K562 (cell line): ENCODE measurements around the gene EPS8L1. TPM values are rescaled to one million over a fixed set of nuclear protein-coding genes. Genes with fewer than 3 reads are reported as not detected.

Experiments used
- BCL6 ChIP-seq: fragments of 250-450 bp; sonication (Bioruptor Pico); IDR thresholded peaks from 2 replicates; pipeline ENCODE4 v1.4.0; 2020
- BRD9 ChIP-seq: fragments of 450-650 bp; IDR thresholded peaks from 2 replicates; pipeline ENCODE4 v1.6.1; 2018; ENCODE audit warnings: low read depth; ENCODE audit not compliant: partially characterized antibody
- DACH1 ChIP-seq: fragments of 450-650 bp; IDR thresholded peaks from 2 replicates; pipeline ENCODE4 v1.6.1; 2018; ENCODE audit not compliant: partially characterized antibody
- E2F3 ChIP-seq: fragments of 250-450 bp; sonication (Bioruptor Pico); IDR thresholded peaks from 2 replicates; pipeline ENCODE4 v1.4.0; 2020; ENCODE audit warnings: mild to moderate bottlenecking
- NONO ChIP-seq, 2 experiments: fragments of 200-400 bp in 1 of 2; fragments of 450-650 bp in 1 of 2; formaldehyde crosslinking in 1 of 2; IDR thresholded peaks; 2 replicates each; pipeline ENCODE4 v1.6.1; 2017; ENCODE audit warnings: low read depth in 2 of 2, mild to moderate bottlenecking in 2 of 2, moderate library complexity in 2 of 2, low read length in 1 of 2
- NUFIP1 ChIP-seq: fragments of 450-650 bp; IDR thresholded peaks from 2 replicates; pipeline ENCODE4 v1.6.1; 2018; ENCODE audit not compliant: partially characterized antibody
- POLR3A ChIP-seq: IDR thresholded peaks from 2 replicates; pipeline ENCODE4 v1.6.1; 2011; ENCODE audit warnings: borderline replicate concordance, mild to moderate bottlenecking, moderate library complexity; ENCODE audit not compliant: insufficient read length, insufficient read depth; ENCODE audit errors: extremely low read depth
- TAF15 ChIP-seq: fragments of 200-400 bp; formaldehyde crosslinking; IDR thresholded peaks from 2 replicates; pipeline ENCODE4 v1.6.1; 2017; ENCODE audit warnings: mild to moderate bottlenecking, low read depth, low read length, moderate library complexity
- ZNF354B ChIP-seq: fragments of 250-450 bp; sonication (Bioruptor Pico); IDR thresholded peaks from 2 replicates; pipeline ENCODE4 v1.4.0; 2020
- polyA plus RNA-seq, 8 experiments: library from polyadenylated mRNA; depleted of rRNA in 4 of 8; stranded (reverse) in 5 of 8; unstranded in 3 of 8; fragments of >200 nt; fragmentation: Nextera tagmentation in 2 of 8; fragmentation: Illumina TruSeq in 1 of 8; extraction: Ambion mirVana in 2 of 8; extraction: Trizol in 1 of 8; gene quantifications; 2 replicates each; pipeline versions ENCODE4 v1.2.1 to v1.2.3, GENCODE V29; 2011 to 2014; ENCODE audit warnings: inconsistent platforms in 1 of 8, missing spikeins in 1 of 8
- total RNA-seq, 7 experiments: library from RNA; depleted of rRNA in 6 of 7; stranded (reverse); fragments of >200 nt in 6 of 7; fragmentation: Illumina TruSeq in 2 of 7; extraction: Trizol in 2 of 7; gene quantifications; 2 replicates each; pipeline versions ENCODE4 v1.2.1 to v1.2.3, GENCODE V29; 2011 to 2021; ENCODE audit warnings: low replicate concordance in 1 of 7
- TF ChIP-seq, protein P1 (sequence below): fragments of 250-450 bp; sonication (Bioruptor Pico); IDR thresholded peaks from 2 replicates; pipeline ENCODE4 v1.4.0; 2020; ENCODE audit warnings: mild to moderate bottlenecking
- TF ChIP-seq, protein P2 (sequence below): sonication (generic); formaldehyde crosslinking; IDR thresholded peaks from 2 replicates; pipeline ENCODE4 v1.4.0; 2020; ENCODE audit warnings: mild to moderate bottlenecking, missing genetic modification reagents
- TF ChIP-seq, protein P3 (sequence below): sonication (generic); formaldehyde crosslinking; IDR thresholded peaks from 2 replicates; pipeline ENCODE4 v1.8.1; 2023; ENCODE audit warnings: mild to moderate bottlenecking, missing genetic modification reagents
- TF ChIP-seq, protein P4 (sequence below): sonication (generic); formaldehyde crosslinking; IDR thresholded peaks from 2 replicates; pipeline ENCODE4 v1.8.0; 2023; ENCODE audit warnings: mild to moderate bottlenecking, missing genetic modification reagents
- TF ChIP-seq, protein P5 (sequence below): fragments of 250-450 bp; sonication (Bioruptor Pico); IDR thresholded peaks from 2 replicates; pipeline ENCODE4 v1.4.0; 2020
- TF ChIP-seq, protein P6 (sequence below): fragments of 450-650 bp; IDR thresholded peaks from 2 replicates; pipeline ENCODE4 v1.6.1; 2016; ENCODE audit warnings: low read depth, mild to moderate bottlenecking, moderate library complexity

EPS8L1 gene
- total and polyA plus RNA-seq, 9 of the 15 experiments (the other 6 are each of a cell fraction or from before 2014, with no cell fraction given) = 0.35 to 22.1 (median 11.9) TPM

DNA sequence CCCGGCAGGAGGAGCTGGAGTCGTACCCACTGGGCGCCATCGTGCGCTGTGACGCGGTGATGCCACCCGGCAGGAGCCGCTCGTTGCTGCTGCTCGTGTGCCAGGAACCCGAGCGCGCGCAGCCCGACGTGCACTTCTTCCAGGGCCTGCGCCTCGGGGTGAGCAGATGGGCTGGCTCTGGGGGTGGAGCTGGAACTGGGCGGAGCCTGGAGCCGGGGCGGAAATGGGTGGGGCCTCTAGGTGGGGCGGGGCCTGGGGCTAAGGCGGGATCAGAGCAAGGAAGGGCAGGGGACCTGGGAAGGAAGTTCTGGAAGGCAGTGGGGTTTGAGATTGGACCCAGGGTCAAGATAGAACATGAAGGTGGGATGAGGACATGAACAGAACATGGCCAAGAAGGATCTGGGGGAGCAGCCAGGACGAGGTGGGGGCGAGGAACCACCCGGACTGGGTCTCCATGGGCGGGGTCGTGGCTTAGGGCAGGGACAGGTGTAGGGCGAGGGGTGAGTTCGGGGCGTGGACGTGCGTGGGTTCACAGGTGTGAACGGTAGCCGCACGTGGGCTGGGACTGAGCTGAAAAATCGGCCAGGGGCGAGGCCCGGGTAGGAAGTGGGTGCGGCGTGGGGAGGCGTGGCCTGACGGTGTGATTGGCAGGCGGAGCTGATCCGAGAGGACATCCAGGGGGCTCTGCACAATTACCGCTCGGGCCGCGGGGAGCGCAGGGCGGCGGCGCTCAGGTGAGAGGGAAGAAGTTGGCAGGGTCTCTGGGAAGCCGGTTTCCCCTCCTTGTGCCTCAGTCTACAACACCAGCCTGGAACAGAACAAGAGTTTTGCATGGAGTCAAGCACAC, 4.7 kb downstream of the EPS8L1 start (continued):
- TF ChIP-seq NUFIP1 (no peak), NONO (IDR thresholded peaks at IDR 0.05; ENCODE audit: low read depth in 2 of 2, low read length in 1 of 2) (no peak), DACH1 (no peak), ZNF354B (CRISPR knock-in tag) (no peak), TAF15 (no peak), BCL6 (CRISPR knock-in tag) (no peak), E2F3 (CRISPR knock-in tag) (no peak), POLR3A (no peak), BRD9 (peak; percentile 87)
- TF ChIP-seq, protein P1, sequence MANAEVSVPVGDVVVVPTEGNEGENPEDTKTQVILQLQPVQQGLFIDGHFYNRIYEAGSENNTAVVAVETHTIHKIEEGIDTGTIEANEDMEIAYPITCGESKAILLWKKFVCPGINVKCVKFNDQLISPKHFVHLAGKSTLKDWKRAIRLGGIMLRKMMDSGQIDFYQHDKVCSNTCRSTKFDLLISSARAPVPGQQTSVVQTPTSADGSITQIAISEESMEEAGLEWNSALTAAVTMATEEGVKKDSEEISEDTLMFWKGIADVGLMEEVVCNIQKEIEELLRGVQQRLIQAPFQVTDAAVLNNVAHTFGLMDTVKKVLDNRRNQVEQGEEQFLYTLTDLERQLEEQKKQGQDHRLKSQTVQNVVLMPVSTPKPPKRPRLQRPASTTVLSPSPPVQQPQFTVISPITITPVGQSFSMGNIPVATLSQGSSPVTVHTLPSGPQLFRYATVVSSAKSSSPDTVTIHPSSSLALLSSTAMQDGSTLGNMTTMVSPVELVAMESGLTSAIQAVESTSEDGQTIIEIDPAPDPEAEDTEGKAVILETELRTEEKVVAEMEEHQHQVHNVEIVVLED (CRISPR knock-in tag) = no peak
- TF ChIP-seq, protein P2, sequence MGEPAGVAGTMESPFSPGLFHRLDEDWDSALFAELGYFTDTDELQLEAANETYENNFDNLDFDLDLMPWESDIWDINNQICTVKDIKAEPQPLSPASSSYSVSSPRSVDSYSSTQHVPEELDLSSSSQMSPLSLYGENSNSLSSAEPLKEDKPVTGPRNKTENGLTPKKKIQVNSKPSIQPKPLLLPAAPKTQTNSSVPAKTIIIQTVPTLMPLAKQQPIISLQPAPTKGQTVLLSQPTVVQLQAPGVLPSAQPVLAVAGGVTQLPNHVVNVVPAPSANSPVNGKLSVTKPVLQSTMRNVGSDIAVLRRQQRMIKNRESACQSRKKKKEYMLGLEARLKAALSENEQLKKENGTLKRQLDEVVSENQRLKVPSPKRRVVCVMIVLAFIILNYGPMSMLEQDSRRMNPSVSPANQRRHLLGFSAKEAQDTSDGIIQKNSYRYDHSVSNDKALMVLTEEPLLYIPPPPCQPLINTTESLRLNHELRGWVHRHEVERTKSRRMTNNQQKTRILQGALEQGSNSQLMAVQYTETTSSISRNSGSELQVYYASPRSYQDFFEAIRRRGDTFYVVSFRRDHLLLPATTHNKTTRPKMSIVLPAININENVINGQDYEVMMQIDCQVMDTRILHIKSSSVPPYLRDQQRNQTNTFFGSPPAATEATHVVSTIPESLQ (CRISPR knock-in tag) = 0 out of 2 replicates have a peak, but pooled peaks have one; percentile 64
- TF ChIP-seq, protein P3, sequence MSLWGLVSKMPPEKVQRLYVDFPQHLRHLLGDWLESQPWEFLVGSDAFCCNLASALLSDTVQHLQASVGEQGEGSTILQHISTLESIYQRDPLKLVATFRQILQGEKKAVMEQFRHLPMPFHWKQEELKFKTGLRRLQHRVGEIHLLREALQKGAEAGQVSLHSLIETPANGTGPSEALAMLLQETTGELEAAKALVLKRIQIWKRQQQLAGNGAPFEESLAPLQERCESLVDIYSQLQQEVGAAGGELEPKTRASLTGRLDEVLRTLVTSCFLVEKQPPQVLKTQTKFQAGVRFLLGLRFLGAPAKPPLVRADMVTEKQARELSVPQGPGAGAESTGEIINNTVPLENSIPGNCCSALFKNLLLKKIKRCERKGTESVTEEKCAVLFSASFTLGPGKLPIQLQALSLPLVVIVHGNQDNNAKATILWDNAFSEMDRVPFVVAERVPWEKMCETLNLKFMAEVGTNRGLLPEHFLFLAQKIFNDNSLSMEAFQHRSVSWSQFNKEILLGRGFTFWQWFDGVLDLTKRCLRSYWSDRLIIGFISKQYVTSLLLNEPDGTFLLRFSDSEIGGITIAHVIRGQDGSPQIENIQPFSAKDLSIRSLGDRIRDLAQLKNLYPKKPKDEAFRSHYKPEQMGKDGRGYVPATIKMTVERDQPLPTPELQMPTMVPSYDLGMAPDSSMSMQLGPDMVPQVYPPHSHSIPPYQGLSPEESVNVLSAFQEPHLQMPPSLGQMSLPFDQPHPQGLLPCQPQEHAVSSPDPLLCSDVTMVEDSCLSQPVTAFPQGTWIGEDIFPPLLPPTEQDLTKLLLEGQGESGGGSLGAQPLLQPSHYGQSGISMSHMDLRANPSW = no peak
- TF ChIP-seq, protein P4, sequence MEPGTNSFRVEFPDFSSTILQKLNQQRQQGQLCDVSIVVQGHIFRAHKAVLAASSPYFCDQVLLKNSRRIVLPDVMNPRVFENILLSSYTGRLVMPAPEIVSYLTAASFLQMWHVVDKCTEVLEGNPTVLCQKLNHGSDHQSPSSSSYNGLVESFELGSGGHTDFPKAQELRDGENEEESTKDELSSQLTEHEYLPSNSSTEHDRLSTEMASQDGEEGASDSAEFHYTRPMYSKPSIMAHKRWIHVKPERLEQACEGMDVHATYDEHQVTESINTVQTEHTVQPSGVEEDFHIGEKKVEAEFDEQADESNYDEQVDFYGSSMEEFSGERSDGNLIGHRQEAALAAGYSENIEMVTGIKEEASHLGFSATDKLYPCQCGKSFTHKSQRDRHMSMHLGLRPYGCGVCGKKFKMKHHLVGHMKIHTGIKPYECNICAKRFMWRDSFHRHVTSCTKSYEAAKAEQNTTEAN (CRISPR knock-in tag) = no peak
- TF ChIP-seq, protein P5, sequence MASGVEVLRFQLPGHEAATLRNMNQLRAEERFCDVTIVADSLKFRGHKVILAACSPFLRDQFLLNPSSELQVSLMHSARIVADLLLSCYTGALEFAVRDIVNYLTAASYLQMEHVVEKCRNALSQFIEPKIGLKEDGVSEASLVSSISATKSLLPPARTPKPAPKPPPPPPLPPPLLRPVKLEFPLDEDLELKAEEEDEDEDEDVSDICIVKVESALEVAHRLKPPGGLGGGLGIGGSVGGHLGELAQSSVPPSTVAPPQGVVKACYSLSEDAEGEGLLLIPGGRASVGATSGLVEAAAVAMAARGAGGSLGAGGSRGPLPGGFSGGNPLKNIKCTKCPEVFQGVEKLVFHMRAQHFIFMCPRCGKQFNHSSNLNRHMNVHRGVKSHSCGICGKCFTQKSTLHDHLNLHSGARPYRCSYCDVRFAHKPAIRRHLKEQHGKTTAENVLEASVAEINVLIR (CRISPR knock-in tag) = no peak
- TF ChIP-seq, protein P6, sequence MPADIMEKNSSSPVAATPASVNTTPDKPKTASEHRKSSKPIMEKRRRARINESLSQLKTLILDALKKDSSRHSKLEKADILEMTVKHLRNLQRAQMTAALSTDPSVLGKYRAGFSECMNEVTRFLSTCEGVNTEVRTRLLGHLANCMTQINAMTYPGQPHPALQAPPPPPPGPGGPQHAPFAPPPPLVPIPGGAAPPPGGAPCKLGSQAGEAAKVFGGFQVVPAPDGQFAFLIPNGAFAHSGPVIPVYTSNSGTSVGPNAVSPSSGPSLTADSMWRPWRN = no peak; the same call in 1 of the 2 replicates
